AG08396 (cell line): ENCODE data around the gene KCNH5.
"Not testable (repeated sequence)": the region's sequence is repeated elsewhere in the genome, so short reads cannot be mapped to it uniquely, and the experiment has no call there.

Experiments
- DNase-seq: peaks from one replicate; pipeline ENCODE4 v3.0.0; 2012; ENCODE audit warnings: low spot score, mixed read lengths

Gene KCNH5

GRCh38 chr14:62886461-62886860 is 158.8 kb downstream of the KCNH5 start:
- no peak for DNase-seq

GRCh38 chr14:62885451-62885850 is 159.8 kb downstream of the KCNH5 start:
- DNase-seq = peak; percentile 4

GRCh38 chr14:62882967-62883366 is 162.3 kb downstream of the KCNH5 start:
- DNase-seq = no peak

DNA sequence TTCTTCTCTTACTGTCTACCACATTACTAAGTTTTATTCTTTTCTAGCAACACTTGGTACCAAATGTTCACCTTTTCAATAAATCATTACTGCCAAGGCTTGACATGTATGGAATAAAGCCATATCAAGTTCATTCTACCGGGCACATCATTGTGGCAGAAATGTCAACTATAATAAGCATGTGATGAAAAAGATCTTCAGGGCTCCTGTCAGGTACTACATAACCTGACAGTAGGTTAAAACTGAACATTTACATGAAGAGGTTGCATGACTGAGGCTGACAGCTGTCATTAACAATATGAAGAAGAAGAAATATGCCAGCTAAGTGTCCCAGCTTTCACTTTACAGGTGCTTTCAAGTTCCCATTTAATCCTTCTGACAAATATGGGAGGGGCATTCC is 178.9 kb downstream of the KCNH5 start:
- DNase-seq = no peak

DNA sequence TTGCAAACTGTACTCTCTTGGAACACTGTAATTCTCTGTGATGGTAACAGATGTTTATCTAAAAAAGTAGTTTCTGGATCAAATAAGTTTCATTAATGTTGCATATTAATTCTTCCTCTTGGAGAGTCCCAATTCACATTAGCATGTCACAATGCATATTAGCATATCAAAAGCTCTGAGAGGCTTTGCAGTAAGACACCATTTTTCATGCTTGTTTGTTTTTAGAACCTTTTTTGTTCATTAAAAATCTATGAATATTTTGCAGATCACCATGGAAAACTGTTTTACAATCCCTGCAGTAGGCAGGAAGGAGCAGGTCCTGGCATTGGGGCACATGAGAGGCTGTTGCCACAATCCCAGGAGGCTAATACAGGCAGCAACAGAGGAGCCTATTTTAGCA is 180.7 kb downstream of the KCNH5 start:
- DNase-seq = no peak

- DNase-seq = not testable (repeated sequence)
These were observed 187.2 kb downstream of the KCNH5 start for GRCh38 chr14:62858011-62858410.

DNA sequence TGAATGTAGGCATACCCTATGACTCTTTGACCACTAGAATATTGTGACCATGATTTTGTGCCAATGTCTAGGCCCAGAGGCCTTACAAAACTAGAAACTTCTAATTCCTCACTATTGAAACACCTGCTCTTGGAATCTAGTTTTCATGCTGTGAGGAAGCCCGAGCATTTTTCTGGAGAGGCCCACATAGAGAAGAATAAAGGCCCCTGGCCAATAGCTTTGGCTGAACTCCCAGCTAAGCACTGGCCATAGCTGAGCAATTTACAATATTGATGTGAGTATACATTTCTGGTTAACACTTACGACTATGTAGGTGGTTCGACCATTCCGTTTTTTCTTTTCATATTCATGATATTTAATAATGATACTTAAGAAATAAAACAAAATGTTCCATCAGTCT is 190.3 kb downstream of the KCNH5 start:
- DNase-seq = no peak

DNA sequence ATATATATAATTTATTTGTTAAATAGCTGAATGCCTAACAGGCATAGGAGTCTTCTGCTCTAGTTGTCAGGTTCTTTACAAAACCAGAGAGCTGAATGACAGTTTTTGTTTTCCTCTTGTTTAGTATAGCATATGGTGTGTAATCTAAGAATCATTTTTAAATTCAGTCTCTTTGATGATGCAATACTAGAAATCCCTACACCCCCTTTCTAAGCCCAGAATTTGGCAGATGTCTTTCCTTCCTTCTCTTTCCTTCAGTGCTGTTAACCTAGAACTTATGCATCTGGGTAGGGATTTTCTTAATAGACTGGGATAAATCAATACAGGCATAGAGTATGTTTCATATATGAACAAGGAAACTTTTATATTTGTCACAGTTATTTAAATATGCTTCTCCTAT is 198.1 kb downstream of the KCNH5 start:
- no peak for DNase-seq

DNA sequence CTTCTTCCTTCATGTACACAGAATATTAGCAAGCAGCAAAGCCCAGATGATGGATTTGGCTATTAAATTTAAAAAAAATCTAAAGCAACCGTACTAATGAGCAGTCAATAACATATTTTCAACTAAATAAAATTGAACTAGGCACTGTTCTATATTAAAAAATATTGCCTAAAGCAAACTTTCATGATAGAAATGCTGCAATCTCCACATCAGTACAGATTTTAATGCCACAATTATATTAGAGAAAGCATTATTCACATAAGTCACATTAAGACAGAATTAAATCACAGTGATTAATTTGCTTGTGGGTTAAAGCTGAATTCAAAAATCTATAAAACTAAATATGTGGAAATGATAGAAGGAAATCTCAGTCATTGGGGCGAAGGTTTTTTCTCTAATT is 200.7 kb downstream of the KCNH5 start:
- no peak for DNase-seq

- no peak for DNase-seq
These were observed 221.2 kb downstream of the KCNH5 start for GRCh38 chr14:62824086-62824485.

DNA sequence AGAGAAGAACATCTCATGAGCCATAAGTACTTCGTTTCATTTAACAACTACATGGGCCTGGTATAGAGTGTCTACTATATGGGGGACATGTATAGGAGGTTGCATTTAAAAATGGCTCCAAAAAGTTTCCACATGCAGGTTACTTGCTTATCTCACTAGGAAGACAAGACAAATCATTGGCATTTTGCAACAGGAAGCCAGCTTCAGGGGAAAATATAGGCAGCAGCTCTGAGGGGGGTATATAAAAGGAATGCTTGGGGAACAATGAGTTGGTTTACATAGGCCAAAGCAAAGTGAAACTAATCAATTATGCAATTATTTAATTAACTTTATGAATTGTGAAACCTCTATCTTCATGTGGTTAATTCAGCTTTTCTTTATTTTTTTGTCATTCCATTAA is 225.3 kb downstream of the KCNH5 start:
- DNase-seq = no peak

- no peak for DNase-seq
These were observed 237.6 kb downstream of the KCNH5 start for GRCh38 chr14:62807636-62808035.

- no peak for DNase-seq
These were observed 244.7 kb downstream of the KCNH5 start for GRCh38 chr14:62800577-62800976.

DNA sequence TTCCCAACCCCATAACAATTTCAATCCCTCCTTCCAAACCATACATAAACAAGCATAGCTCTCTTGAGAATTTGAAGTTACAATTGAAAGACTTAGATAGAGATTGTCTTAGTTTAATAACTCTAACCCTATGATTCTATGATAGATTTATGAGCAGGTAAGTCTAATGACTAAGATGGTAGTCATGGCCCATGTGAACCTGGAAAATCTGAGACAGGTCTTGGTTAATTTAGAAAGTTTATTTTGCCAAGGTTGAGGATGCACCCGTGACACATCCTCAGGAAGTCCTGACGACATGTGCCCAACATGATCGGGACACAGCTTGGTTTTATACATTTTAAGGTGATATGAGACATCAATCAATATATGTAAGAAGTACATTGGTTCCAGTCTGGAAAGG is 248.8 kb downstream of the KCNH5 start:
- no peak for DNase-seq

DNA sequence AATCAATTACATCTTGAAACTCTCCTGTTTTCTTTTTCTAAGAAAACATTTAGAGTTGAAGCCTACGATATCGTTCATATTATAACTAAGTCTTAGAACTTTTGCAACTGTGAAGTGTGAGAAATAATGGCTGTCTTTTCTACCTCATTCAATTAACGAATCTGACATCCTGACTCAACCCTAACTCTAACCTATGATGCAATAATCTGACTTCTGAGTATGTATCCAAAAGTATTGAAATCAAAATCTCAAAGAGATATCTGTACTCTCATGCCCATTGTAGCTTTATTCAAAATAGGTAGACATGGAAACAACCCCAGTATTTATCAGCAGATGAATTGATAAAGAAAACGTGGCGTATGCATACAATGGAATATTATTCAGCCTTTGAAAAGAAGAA is 252.7 kb downstream of the KCNH5 start:
- no peak for DNase-seq

GRCh38 chr14:62781328-62781727 is 263.9 kb downstream of the KCNH5 start:
- not testable (repeated sequence) for DNase-seq

DNA sequence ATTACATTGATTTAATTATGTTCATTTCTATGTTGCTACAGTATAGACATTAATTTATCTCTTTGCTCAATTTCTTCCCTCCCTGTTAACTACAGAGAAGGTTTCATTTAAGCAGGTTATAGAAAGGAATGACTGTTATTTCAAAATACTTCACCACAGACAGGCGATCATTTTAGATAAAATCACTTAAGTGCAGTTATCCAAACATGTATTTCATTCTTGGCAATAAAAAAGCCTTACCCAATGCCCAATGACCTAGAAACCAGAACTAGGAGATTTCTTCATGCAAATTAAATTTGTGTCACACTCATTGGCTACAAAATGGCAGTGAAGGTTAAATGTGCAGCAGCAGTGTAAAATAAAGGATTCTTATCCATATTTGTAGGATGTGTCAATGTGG is 266.4 kb downstream of the KCNH5 start:
- DNase-seq = no peak

DNA sequence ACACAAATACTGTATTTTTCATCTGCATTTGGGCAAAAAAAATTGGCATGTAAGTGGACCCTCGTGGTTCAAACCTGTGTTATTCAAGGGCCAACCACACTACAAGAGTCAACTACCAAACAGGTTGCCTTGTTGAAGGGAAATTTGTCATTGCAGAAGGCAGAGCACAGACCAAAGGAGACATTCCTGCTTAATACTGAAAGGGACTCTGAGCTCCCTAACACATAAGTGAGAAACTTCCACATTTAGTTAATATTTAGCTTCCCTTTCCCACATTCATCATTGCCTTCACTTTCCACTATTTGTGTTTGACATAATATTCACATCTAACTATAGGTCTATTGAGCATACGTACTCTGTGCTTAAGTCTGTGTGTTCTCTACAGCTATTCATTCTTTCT is 266.9 kb downstream of the KCNH5 start:
- DNase-seq = no peak

- no peak for DNase-seq
These were observed 267.7 kb downstream of the KCNH5 start for GRCh38 chr14:62777510-62777909.

DNA sequence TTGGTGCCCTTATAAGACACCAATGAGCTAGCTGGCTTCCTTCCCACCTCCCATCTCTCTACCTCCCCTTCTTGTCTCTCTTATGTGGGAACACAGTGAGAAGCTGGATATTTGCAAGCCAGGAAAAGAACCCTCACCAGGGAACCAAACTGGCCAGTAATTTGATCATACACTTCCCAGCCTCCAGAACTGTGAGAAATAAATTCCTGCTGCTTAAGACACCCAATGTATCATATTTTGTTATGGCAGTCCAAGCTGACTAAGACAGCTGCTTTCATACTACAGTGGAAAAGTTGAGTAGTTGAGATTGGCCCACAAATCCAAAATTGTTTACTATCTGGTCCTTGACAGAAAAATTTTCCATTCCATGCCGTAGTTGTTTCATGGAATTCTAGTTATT is 269.0 kb downstream of the KCNH5 start:
- no peak for DNase-seq

- no peak for DNase-seq
These were observed 276.5 kb downstream of the KCNH5 start for GRCh38 chr14:62768753-62769152.

DNA sequence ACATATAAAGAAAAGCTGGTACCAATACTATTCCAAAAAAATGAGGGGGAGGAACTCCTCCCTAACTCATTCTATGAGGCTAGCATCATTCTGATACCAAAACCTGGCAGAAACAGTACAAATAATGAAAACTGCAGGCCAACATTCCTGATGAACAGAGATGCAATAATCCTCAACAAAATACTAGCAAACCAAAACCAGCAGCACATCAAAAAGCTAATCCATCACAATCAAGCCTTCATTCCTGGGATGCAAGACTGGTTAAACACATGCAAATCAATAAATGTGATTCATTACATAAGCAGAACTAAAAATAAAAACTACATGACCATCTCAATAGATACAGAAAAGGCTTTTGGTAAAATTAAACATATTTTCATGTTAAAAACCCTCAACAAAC is 281.3 kb downstream of the KCNH5 start:
- no peak for DNase-seq

DNA sequence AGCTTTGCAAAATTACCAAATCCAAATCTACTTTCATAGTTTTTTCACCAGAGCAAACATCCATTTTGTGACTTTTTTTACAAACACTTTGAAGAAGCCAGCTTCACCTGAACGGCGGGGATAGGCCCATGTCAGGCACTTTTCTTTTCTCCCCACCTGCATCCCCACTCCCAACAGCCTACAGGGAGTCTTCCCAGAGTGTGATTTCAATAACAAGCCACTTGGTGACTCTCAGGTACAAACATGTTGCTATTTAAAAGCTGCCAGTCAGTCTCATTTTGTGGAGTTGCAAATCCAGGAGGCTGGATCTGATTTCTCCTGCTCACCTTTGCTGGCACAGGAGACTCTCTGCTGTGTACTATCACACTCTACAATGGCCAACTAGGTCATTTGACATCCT is 285.5 kb downstream of the KCNH5 start:
- DNase-seq = no peak

- not testable (repeated sequence) for DNase-seq
These were observed 298.4 kb downstream of the KCNH5 start for GRCh38 chr14:62746881-62747280.

DNA sequence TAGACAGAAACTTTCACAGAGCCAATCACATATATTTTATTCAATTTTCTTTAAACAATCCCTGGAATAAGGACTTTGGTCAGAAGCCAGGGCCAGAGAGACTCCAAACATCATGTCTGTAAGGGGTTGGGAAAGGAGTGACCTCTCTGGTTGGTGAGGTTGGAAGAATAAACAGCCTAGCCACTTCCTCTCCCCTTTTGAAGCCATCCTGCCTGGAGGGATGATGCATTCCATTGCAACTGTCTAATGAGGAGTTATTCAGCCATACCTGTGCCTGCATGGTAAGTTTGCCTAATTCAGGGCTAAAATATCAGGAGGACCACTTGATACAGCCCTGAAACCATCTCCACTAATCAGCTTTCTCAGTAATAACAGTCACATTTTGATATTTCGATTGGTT is 299.8 kb downstream of the KCNH5 start:
- no peak for DNase-seq
